ENCODE results near the gene TOM1. TPM values are rescaled to one million over a fixed set of nuclear protein-coding genes. Genes with fewer than 3 reads are reported as not detected.

The TOM1 gene
- total RNA-seq, 1 donor = 118 TPM

GRCh38 chr22:35314161-35314942 lies 14.7 kb downstream of the TOM1 start:
- Histone ChIP-seq H3K79me2 (ENCODE audit: insufficient read depth, low read length) (peaks cover 81% of the 10 kb centered on the region), H3K9me3 (ENCODE audit: low read depth, low read length) (no peaks in the 10 kb centered on the region), H3K4me2 (ENCODE audit: insufficient read depth, low read length) (peak overlapping the region; percentile 73), H3K36me3 (ENCODE audit: insufficient read depth, low read length) (peaks cover 32% of the 10 kb centered on the region), H3K4me3 (ENCODE audit: insufficient read depth, low read length) (peak overlapping the region; percentile 52), H3K27ac (ENCODE audit: low read depth, low read length) (peak overlapping the region; percentile 99), H4K20me1 (ENCODE audit: insufficient read depth, low read length) (peaks cover 19% of the 10 kb centered on the region), H3K4me1 (ENCODE audit: insufficient read depth, low read length) (peaks cover 58% of the 10 kb centered on the region), H2AFZ (ENCODE audit: low read length) (no peak overlapping the region), H3K27me3 (ENCODE audit: insufficient read depth, low read length) (no peaks in the 10 kb centered on the region)
- no peak for TF ChIP-seq CTCF (IDR thresholded peaks at IDR 0.05; ENCODE audit: extremely low read depth, low read depth, low read length)
- peak; percentile 86 for DNase-seq (ENCODE audit: insufficient read length, low spot score, missing footprints)

GRCh38 chr22:35315141-35315854 lies 15.6 kb downstream of the TOM1 start:
- H3K27me3 ChIP-seq (ENCODE audit: insufficient read depth, low read length) = no peaks in the 10 kb centered on the region
- H3K9me3 ChIP-seq (ENCODE audit: low read depth, low read length) = no peaks in the 10 kb centered on the region
- H3K4me2 ChIP-seq (ENCODE audit: insufficient read depth, low read length) = no peak overlapping the region
- H2AFZ ChIP-seq (ENCODE audit: low read length) = no peak overlapping the region
- no peak overlapping the region for H3K4me3 ChIP-seq (ENCODE audit: insufficient read depth, low read length)
- TF ChIP-seq CTCF (IDR thresholded peaks at IDR 0.05; ENCODE audit: extremely low read depth, low read depth, low read length) = no peak
- peaks cover 37% of the 10 kb centered on the region for H3K36me3 ChIP-seq (ENCODE audit: insufficient read depth, low read length)
- DNase-seq (ENCODE audit: insufficient read length, low spot score, missing footprints) = peak; percentile 65
- H4K20me1 ChIP-seq (ENCODE audit: insufficient read depth, low read length) = peaks cover 27% of the 10 kb centered on the region
- H3K27ac ChIP-seq (ENCODE audit: low read depth, low read length) = peak overlapping the region; percentile 99
- peaks cover 81% of the 10 kb centered on the region for H3K79me2 ChIP-seq (ENCODE audit: insufficient read depth, low read length)
- H3K4me1 ChIP-seq (ENCODE audit: insufficient read depth, low read length) = peaks cover 56% of the 10 kb centered on the region

- no peak for DNase-seq (ENCODE audit: insufficient read length, low spot score, missing footprints)
- peaks cover 29% of the 10 kb centered on the region for H4K20me1 ChIP-seq (ENCODE audit: insufficient read depth, low read length)
- no peaks in the 10 kb centered on the region for H3K9me3 ChIP-seq (ENCODE audit: low read depth, low read length)
- no peaks in the 10 kb centered on the region for H3K27me3 ChIP-seq (ENCODE audit: insufficient read depth, low read length)
- no peak overlapping the region for H3K4me2 ChIP-seq (ENCODE audit: insufficient read depth, low read length)
- no peak for TF ChIP-seq CTCF (IDR thresholded peaks at IDR 0.05; ENCODE audit: extremely low read depth, low read depth, low read length)
- H3K27ac ChIP-seq (ENCODE audit: low read depth, low read length) = peak overlapping the region; percentile 99
- no peak overlapping the region for H2AFZ ChIP-seq (ENCODE audit: low read length)
- no peak overlapping the region for H3K4me3 ChIP-seq (ENCODE audit: insufficient read depth, low read length)
- peaks cover 77% of the 10 kb centered on the region for H3K79me2 ChIP-seq (ENCODE audit: insufficient read depth, low read length)
- peaks cover 37% of the 10 kb centered on the region for H3K36me3 ChIP-seq (ENCODE audit: insufficient read depth, low read length)
- peaks cover 48% of the 10 kb centered on the region for H3K4me1 ChIP-seq (ENCODE audit: insufficient read depth, low read length)
Observed at GRCh38 chr22:35315855-35316745, 16.4 kb downstream of the TOM1 start.
